HG03520 (cell line): Measurements from ENCODE around the gene DEFB113.

Experiments used
- ATAC-seq: cut with Tn5 transposase; IDR thresholded peaks from one replicate; pipeline ENCODE4 v1.9.1; 2021; ENCODE audit warnings: mild to moderate bottlenecking, moderate library complexity; ENCODE audit not compliant: unreplicated experiment

The DEFB113 gene

DNA sequence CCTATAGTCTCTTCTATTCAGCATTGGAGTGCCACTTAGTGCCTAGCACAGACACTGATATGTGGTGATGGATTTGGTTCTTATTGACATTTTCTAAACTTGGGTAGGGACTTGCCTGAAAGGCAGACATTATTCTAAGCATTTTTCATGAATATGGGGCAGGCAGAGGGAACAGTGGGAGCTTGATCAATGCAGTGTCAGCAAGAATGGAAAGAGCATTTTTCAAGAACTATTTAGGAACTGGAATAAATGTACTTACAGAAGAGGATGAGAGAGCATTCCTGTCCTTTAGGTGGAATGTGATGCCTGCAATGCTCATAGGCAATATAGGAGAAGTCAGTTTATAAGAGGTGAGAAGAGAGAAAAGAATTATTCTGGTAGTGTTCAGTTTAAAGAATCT lies 31.6 kb downstream of the DEFB113 start:
- ATAC-seq: no peak

GRCh38 chr6:49937017-49937416 lies 32.4 kb downstream of the DEFB113 start:
- ATAC-seq: no peak

DNA sequence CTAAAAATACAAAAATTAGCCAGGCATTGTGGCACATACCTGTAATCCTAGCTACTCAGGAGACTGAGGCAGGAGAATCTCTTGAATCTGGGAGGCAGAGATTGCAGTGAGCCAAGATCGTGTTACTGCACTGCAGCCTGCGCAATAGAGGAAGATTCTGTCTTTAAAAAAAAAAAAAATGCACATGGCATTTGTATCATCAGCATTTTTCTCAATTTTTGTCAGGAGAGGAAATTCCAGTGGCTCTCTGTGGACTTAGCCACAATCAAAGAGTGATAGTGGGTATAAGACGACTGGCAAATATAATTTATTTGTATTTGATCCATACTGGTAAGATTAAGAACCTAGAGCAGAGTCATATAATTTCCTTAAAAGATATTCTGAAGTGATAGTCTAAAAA lies 34.0 kb downstream of the DEFB113 start:
- no peak for ATAC-seq

DNA sequence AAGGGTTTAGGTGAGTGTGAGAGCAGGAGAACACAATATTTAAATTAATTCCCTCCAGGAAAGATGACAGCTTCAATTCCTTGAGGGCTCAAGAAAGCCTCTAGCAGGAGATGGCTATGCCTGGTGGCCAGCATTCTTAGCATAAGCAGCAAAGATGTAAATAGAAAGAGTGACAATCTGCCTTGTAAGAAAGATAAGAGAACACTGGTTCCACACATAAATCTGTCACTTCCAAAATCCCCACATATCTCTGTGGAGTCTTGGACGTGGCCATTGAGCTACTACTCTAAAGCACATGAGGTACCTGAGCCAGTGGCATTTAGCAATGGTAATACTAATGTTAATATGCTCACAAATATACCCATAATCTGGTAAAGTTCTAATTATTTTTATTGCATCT lies 34.7 kb downstream of the DEFB113 start:
- ATAC-seq: no peak

DNA sequence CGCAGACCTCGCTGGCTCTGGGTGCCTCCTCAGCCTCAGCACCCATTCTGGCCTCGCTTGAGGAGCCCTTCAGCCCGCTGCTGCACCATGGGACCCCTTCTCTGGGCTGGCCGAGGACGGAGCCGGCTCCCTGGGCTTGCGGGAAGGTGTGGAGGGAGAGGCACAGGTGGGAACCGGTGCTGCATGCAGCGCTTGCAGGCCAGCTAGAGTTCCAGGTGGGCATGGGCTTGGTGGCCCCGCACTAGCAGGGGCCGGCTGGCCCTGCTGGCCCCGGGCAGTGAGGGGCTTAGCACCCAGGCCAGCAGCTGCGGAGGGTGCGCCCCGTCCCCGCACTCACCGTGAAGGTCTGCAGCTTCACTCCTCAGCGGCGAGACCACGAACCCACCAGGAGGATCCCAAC lies 35.9 kb downstream of the DEFB113 start:
- no peak for ATAC-seq

DNA sequence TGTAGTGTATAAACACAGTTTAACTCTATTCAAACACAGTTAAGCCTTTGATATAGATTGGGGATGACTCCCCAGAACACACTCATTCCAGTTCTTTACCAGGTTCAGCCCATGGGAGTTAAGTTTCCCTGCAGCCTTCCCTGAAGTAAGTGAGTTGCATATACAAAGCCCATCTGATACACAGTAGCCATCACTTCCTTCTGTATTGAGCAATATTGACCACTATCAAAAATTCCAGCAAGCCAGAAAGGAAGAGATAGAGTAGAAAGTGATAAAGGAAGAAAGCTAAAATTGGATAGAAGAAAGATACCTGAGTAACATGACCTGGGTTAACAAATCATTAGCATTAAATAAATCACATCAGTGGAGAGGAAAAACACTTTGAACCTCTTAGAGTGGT lies 40.1 kb downstream of the DEFB113 start:
- no peak for ATAC-seq

- no peak for ATAC-seq
These were observed 45.6 kb downstream of the DEFB113 start for GRCh38 chr6:49923826-49924225.

DNA sequence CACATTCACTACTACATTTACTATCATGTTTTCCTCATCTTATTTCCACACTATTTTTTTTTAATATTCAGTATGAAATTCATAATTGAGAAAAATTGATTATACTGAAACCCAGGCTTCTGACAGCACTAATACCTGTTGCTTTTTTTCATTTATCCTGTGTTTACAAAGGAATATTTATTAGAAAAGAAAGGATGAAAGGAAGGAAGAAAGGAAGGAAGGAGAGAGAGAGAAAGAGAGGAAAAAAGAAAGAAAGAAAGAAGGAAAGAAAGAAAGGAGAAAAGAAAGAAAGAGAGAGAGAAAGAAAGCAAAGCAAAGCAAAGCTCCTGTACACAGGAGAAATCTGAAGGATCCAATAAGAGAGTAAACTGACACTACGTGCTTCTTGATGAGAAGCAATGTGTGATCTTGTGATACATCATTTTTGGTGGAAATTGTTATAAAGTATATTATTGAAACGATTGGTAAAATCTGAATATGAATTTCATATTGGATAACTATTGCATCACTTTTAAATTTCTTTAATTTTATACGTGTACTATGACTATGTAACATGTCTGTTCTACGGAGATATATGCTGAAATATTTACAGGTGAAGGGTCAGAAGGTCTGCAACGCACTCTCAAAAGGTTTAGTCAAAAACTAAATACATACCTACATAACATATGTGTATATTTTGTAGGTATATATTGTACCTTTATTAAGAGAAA lies 49.3 kb downstream of the DEFB113 start:
- ATAC-seq: no peak

GRCh38 chr6:49919261-49919660 lies 50.2 kb downstream of the DEFB113 start:
- no peak for ATAC-seq

GRCh38 chr6:49918787-49919186 lies 50.6 kb downstream of the DEFB113 start:
- no peak for ATAC-seq
